GM12801 (cell line): ENCODE results near the gene CASS4.

Experiments
- TF ChIP-seq, protein P1 (sequence below): IDR thresholded peaks from one replicate; pipeline ENCODE4 v1.5.1; 2011; ENCODE audit warnings: control low read depth; ENCODE audit not compliant: insufficient read length; ENCODE audit errors: extremely low read depth

The CASS4 gene

DNA sequence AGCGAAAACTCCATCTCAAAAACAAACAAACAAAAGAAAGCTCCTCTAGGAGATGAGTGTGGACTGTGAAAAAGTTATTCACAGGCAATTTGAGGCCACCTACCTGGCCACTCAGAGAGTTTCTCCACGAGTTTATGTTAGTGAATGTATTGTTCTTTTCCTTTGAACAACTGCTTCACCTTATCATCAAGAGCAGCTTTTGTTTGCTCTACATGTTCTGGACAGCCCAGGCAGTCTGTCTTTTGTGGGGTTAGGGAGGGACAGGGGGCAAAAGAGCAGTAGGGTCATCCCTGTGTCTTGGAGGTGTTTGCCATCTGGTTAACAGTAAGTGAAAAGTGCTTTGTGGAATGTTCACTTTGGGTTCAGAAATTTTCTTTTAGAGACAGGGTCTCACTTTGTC lies 8.0 kb downstream of the CASS4 start:
- TF ChIP-seq, protein P1, sequence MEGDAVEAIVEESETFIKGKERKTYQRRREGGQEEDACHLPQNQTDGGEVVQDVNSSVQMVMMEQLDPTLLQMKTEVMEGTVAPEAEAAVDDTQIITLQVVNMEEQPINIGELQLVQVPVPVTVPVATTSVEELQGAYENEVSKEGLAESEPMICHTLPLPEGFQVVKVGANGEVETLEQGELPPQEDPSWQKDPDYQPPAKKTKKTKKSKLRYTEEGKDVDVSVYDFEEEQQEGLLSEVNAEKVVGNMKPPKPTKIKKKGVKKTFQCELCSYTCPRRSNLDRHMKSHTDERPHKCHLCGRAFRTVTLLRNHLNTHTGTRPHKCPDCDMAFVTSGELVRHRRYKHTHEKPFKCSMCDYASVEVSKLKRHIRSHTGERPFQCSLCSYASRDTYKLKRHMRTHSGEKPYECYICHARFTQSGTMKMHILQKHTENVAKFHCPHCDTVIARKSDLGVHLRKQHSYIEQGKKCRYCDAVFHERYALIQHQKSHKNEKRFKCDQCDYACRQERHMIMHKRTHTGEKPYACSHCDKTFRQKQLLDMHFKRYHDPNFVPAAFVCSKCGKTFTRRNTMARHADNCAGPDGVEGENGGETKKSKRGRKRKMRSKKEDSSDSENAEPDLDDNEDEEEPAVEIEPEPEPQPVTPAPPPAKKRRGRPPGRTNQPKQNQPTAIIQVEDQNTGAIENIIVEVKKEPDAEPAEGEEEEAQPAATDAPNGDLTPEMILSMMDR, result no peak

GRCh38 chr20:56420940-56421688 lies 9.1 kb downstream of the CASS4 start:
- TF ChIP-seq, protein P1, result no peak

DNA sequence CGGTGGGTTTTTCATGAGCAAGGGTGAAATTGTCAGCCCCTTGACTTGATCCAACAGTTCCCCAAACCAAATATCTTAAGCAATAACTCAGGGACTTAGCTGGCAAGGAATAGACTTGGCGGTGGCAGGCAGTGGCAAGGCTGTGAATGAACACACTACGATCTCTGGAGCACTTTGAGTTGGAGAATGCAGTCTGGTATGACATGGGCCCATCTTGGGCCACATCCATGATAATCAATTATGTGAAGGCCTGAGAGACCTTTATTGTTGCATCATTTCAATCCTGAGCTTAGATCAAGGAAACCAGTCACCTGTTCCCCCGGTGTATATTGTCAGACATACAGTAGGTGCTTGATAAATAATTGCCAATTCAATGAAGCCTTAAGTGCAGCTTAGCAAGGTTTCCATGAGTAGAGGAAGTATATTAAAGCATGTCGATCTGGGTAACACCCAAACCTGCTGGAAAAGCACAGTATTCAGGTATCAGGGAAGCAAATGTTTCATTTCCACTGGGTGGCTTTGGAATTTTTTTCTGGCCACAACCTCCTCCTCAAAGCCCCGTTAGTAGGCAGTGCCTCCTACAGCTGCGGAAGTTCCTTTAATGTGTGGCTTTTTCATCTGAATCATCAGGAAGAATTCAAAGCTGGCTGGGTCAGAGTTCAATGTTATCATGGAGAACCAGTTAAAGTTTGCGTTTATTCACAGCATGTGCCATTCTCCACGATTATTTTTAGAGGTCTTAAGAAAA lies 10.2 kb downstream of the CASS4 start:
- TF ChIP-seq, protein P1, result no peak

GRCh38 chr20:56422824-56423189 lies 10.7 kb downstream of the CASS4 start:
- TF ChIP-seq, protein P1, result no peak

GRCh38 chr20:56423211-56423610 lies 11.2 kb downstream of the CASS4 start:
- TF ChIP-seq, protein P1, result no peak

DNA sequence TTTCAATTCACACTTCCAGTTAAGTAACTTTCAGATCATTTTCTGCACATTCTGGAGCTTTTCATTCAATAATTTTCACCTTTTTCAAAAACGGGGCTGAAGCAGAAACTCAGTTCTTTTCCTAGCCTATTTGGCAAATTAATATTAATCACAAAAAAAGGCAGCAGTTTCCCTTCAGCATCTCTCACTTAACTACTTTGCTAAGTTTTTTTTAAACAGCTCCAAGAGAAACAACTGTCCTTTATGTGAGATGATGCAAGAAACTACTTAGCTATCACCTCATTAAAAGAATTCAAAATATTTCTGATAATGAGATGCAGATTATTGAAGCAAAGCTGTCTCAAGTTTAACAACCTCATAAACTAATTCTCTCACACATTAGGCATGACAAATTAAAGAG lies 11.8 kb downstream of the CASS4 start:
- TF ChIP-seq, protein P1, result no peak

DNA sequence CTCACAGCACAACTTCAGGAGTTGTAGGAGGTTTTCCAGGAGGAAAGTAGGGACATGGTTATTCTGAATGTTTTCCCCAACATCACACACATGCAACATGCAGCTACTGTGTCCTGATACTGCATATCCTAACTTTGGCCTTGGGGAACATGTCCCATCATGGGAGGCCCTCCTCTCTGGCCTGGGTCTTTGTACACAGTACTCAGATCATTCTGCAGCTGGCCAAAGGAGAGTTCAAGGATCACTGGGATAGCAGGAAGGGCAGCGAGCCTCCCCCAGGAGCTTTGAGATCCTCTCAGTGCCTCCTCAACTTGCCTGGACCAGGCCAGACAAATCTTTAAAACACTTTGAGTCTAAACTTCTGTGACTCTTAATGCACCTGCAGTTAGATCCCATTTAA lies 12.9 kb downstream of the CASS4 start:
- TF ChIP-seq, protein P1, result no peak
